ENCODE measurements around the gene TGIF1.
"Not testable (repeated sequence)": the region's sequence is repeated elsewhere in the genome, so short reads cannot be mapped to it uniquely, and the experiment has no call there.

TGIF1 gene

GRCh38 chr18:3411327-3411726 lies 38.6 kb upstream of the TGIF1 start:
- H3K4me1 ChIP-seq = peaks cover 0 to 3% (median under 1%) of the 10 kb centered on the region in 10 experiments; a peak in 8 of 20 replicates
- no peak overlapping the region for H3K27ac ChIP-seq
- 0 out of 22 replicates have a peak, but pooled peaks cover 0 to 7% (median 0%) of the 10 kb centered on the region in 11 experiments for H3K9me3 ChIP-seq (replicated peaks in 1 of 11)
- H3K4me2 ChIP-seq = no peak overlapping the region
- TF ChIP-seq Cebpa-rat (IDR thresholded peaks at IDR 0.05) = no peak
- H4K20me1 ChIP-seq = no peaks in the 10 kb centered on the region
- H3K36me3 ChIP-seq = no peaks in the 10 kb centered on the region
- no peaks in the 10 kb centered on the region for H3K27me3 ChIP-seq
- no peak overlapping the region for H3K4me3 ChIP-seq
- no peak overlapping the region for H3K9ac ChIP-seq

GRCh38 chr18:3411854-3412268 lies 38.1 kb upstream of the TGIF1 start:
- Histone ChIP-seq H3K36me3 (no peaks in the 10 kb centered on the region), H3K4me2 (no peak overlapping the region), H3K9me3 (replicated peaks in 1 of 11) (0 out of 22 replicates have a peak, but pooled peaks cover 0 to 5% (median 0%) of the 10 kb centered on the region in 11 experiments)

GRCh38 chr18:3412528-3412927 lies 37.4 kb upstream of the TGIF1 start:
- not testable (repeated sequence) for H3K27me3 ChIP-seq; H3K9me3 ChIP-seq (replicated peaks in 1 of 11); H4K20me1 ChIP-seq; H3K36me3 ChIP-seq; H3K27ac ChIP-seq; H3K9ac ChIP-seq; H3K4me1 ChIP-seq; H3K4me2 ChIP-seq; H3K4me3 ChIP-seq

More at GRCh38 chr18:3411854-3412268, 38.1 kb upstream of the TGIF1 start:
- TF ChIP-seq Cebpa-rat (IDR thresholded peaks at IDR 0.05) = no peak
- H3K9ac ChIP-seq = no peak overlapping the region
- H3K27ac ChIP-seq = no peak overlapping the region
- no peak overlapping the region for H3K4me3 ChIP-seq
- no peaks in the 10 kb centered on the region for H3K4me1 ChIP-seq
- no peaks in the 10 kb centered on the region for H3K27me3 ChIP-seq
- H4K20me1 ChIP-seq = no peaks in the 10 kb centered on the region

GRCh38 chr18:3415110-3415509 lies 34.9 kb upstream of the TGIF1 start:
- Histone ChIP-seq H3K9me3 (replicated peaks in 1 of 11) (peaks cover 2 to 13% (median 7%) of the 10 kb centered on the region in 11 experiments; a peak in 14 of 22 replicates), H3K4me1 (no peaks in the 10 kb centered on the region), H3K36me3 (no peaks in the 10 kb centered on the region), H3K9ac (no peak overlapping the region), H3K4me3 (no peak overlapping the region), H4K20me1 (no peaks in the 10 kb centered on the region), H3K27me3 (no peaks in the 10 kb centered on the region), H3K4me2 (no peak overlapping the region), H3K27ac (no peak overlapping the region)
- peak in 4 of 11 experiments; percentile 16 to 48 (median 22); a peak in 4 of 22 replicates for TF ChIP-seq Cebpa-rat (IDR thresholded peaks at IDR 0.05)

GRCh38 chr18:3418083-3418482 lies 31.9 kb upstream of the TGIF1 start:
- Histone ChIP-seq H3K4me1 (no peaks in the 10 kb centered on the region), H3K36me3 (no peaks in the 10 kb centered on the region), H4K20me1 (no peaks in the 10 kb centered on the region), H3K9me3 (replicated peaks in 1 of 11) (peaks cover 7 to 22% (median 14%) of the 10 kb centered on the region in 11 experiments; a peak in 16 of 22 replicates), H3K9ac (no peak overlapping the region), H3K27me3 (no peaks in the 10 kb centered on the region), H3K4me2 (no peak overlapping the region), H3K27ac (no peak overlapping the region), H3K4me3 (no peak overlapping the region)
- no peak for TF ChIP-seq Cebpa-rat (IDR thresholded peaks at IDR 0.05)

- Histone ChIP-seq H3K4me3 (no peak overlapping the region), H3K27me3 (no peaks in the 10 kb centered on the region), H3K27ac (no peak overlapping the region), H3K36me3 (no peaks in the 10 kb centered on the region), H3K9ac (no peak overlapping the region), H3K4me2 (no peak overlapping the region), H4K20me1 (no peaks in the 10 kb centered on the region), H3K4me1 (peaks cover 0 to 8% (median 0%) of the 10 kb centered on the region in 10 experiments; a peak in 3 of 20 replicates), H3K9me3 (replicated peaks in 1 of 11) (peaks cover 7 to 22% (median 14%) of the 10 kb centered on the region in 11 experiments; a peak in 16 of 22 replicates)
- no peak for TF ChIP-seq Cebpa-rat (IDR thresholded peaks at IDR 0.05)
Observed at GRCh38 chr18:3420919-3421279, 29.1 kb upstream of the TGIF1 start.

GRCh38 chr18:3422905-3423304 lies 27.1 kb upstream of the TGIF1 start:
- Histone ChIP-seq H3K27me3 (no peaks in the 10 kb centered on the region), H4K20me1 (no peaks in the 10 kb centered on the region), H3K9me3 (replicated peaks in 1 of 11) (peaks cover 7 to 20% (median 14%) of the 10 kb centered on the region in 11 experiments; a peak in 16 of 22 replicates), H3K27ac (no peak overlapping the region), H3K36me3 (no peaks in the 10 kb centered on the region), H3K4me3 (no peak overlapping the region), H3K4me2 (no peak overlapping the region), H3K9ac (no peak overlapping the region), H3K4me1 (peaks cover 0 to 8% (median 0%) of the 10 kb centered on the region in 10 experiments; a peak in 3 of 20 replicates)
- TF ChIP-seq Cebpa-rat (IDR thresholded peaks at IDR 0.05) = no peak; a peak in 1 of 22 replicates

- Histone ChIP-seq H4K20me1 (no peaks in the 10 kb centered on the region), H3K9me3 (replicated peaks in 1 of 11) (peaks cover 6 to 16% (median 14%) of the 10 kb centered on the region in 11 experiments; a peak in 16 of 22 replicates), H3K27ac (no peak overlapping the region), H3K4me3 (no peak overlapping the region), H3K36me3 (no peaks in the 10 kb centered on the region), H3K27me3 (no peaks in the 10 kb centered on the region), H3K4me2 (peak overlapping the region in 3 of 11 experiments; percentile 12 to 23 (median 19); a peak in 3 of 22 replicates), H3K4me1 (peaks cover 0 to 8% (median 0%) of the 10 kb centered on the region in 10 experiments; a peak in 3 of 20 replicates), H3K9ac (no peak overlapping the region)
- no peak for TF ChIP-seq Cebpa-rat (IDR thresholded peaks at IDR 0.05)
Observed at GRCh38 chr18:3424280-3424890, 25.6 kb upstream of the TGIF1 start.

GRCh38 chr18:3425030-3425429 lies 24.9 kb upstream of the TGIF1 start:
- no peaks in the 10 kb centered on the region for H3K36me3 ChIP-seq
- no peaks in the 10 kb centered on the region for H4K20me1 ChIP-seq
- no peak overlapping the region for H3K4me3 ChIP-seq
- H3K9me3 ChIP-seq (replicated peaks in 1 of 11) = peaks cover 6 to 10% (median 9%) of the 10 kb centered on the region in 11 experiments; a peak in 16 of 22 replicates
- peaks cover 0 to 8% (median 0%) of the 10 kb centered on the region in 10 experiments; a peak in 3 of 20 replicates for H3K4me1 ChIP-seq
- peak overlapping the region in 1 of 11 experiments; percentile 19; a peak in 1 of 22 replicates for H3K4me2 ChIP-seq
- no peak for TF ChIP-seq Cebpa-rat (IDR thresholded peaks at IDR 0.05)
- H3K27ac ChIP-seq = no peak overlapping the region
- no peaks in the 10 kb centered on the region for H3K27me3 ChIP-seq
- no peak overlapping the region for H3K9ac ChIP-seq

GRCh38 chr18:3425446-3425845 lies 24.5 kb upstream of the TGIF1 start:
- Histone ChIP-seq H3K4me2 (no peak overlapping the region), H3K4me3 (no peak overlapping the region), H4K20me1 (no peaks in the 10 kb centered on the region), H3K4me1 (peaks cover 0 to 8% (median 0%) of the 10 kb centered on the region in 10 experiments; a peak in 3 of 20 replicates), H3K9ac (no peak overlapping the region), H3K27ac (no peak overlapping the region), H3K9me3 (replicated peaks in 1 of 11) (peaks cover 4 to 5% (median 5%) of the 10 kb centered on the region in 11 experiments; a peak in 13 of 22 replicates), H3K27me3 (no peaks in the 10 kb centered on the region), H3K36me3 (no peaks in the 10 kb centered on the region)
- TF ChIP-seq Cebpa-rat (IDR thresholded peaks at IDR 0.05) = no peak
